ENCODE results near the gene ABHD13. TPM values are rescaled to one million over a fixed set of nuclear protein-coding genes. Genes with fewer than 3 reads are reported as not detected.

ABHD13 gene
- total RNA-seq, 3 donors from 2014 or later (not counting 1 experiment from before 2014, with no cell fraction given) = 12.3 to 14.7 (median 12.9) TPM

- Histone ChIP-seq H3K27ac (ENCODE audit: low read length) (no peak overlapping the region), H3K4me1 (ENCODE audit: control insufficient read depth, insufficient read depth, low read length) (peaks cover 3% of the 10 kb centered on the region), H3K9me3 (ENCODE audit: control insufficient read depth, insufficient read depth, low read length) (no peaks in the 10 kb centered on the region), H3K4me3 (ENCODE audit: low read length) (no peak overlapping the region), H3K36me3 (ENCODE audit: control insufficient read depth, insufficient read depth, low read length) (no peaks in the 10 kb centered on the region), H3K27me3 (ENCODE audit: control insufficient read depth, insufficient read depth, low read length) (no peaks in the 10 kb centered on the region)
- intact Hi-C loops (cut with micrococcal nuclease) = no loop called here
- peak overlapping the region in 1 of 2 donors; percentile 15 for H3K27ac Mint-ChIP-seq
- peak in 2 of 3 donors; percentile 39 to 44 for ATAC-seq
- no peaks in the 10 kb centered on the region for H3K36me3 Mint-ChIP-seq
- peak in 1 of 2 donors; percentile 19 for DNase-seq
- no peak for TF ChIP-seq CTCF (IDR thresholded peaks at IDR 0.05)
- H3K9me3 Mint-ChIP-seq = no peaks in the 10 kb centered on the region
- no peak overlapping the region for H3K4me3 Mint-ChIP-seq
- no peaks in the 10 kb centered on the region for H3K27me3 Mint-ChIP-seq (ENCODE audit: low read depth in 2 of 2)
- H3K4me1 Mint-ChIP-seq = peaks cover 41 to 47% of the 10 kb centered on the region in 2 donors
- WGBS (ENCODE audit: insufficient coverage) = 25% methylated on average over 1 of the region's 1 CpG
These were observed 8.0 kb downstream of the ABHD13 start for GRCh38 chr13:108226184-108226583.

GRCh38 chr13:108227651-108228272, 9.6 kb downstream of the ABHD13 start:
- TF ChIP-seq CTCF (IDR thresholded peaks at IDR 0.05) = peak; percentile 99
- WGBS (ENCODE audit: insufficient coverage) = no CpG with 5 or more reads among the region's 1 CpG
- peaks cover 3% of the 10 kb centered on the region for H3K4me1 ChIP-seq (ENCODE audit: control insufficient read depth, insufficient read depth, low read length)

GRCh38 chr13:108230377-108230776, 12.2 kb downstream of the ABHD13 start:
- Mint-ChIP-seq H3K4me1 (peaks cover 21 to 28% of the 10 kb centered on the region in 2 donors), H3K27ac (no peak overlapping the region), H3K4me3 (no peak overlapping the region), H3K9me3 (no peaks in the 10 kb centered on the region), H3K36me3 (no peaks in the 10 kb centered on the region), H3K27me3 (ENCODE audit: low read depth in 2 of 2) (no peaks in the 10 kb centered on the region)
- no peaks in the 10 kb centered on the region for H3K27me3 ChIP-seq (ENCODE audit: control insufficient read depth, insufficient read depth, low read length)
- intact Hi-C loops (cut with micrococcal nuclease) = loop anchor here (5.0 to 10.0 kb wide), 2 partner anchors 92 to 684 kb away; no protein-coding TSS in a partner anchor
- no peak overlapping the region for H3K4me3 ChIP-seq (ENCODE audit: low read length)
- ATAC-seq (no peak), DNase-seq (no peak)
- no peak for TF ChIP-seq CTCF (IDR thresholded peaks at IDR 0.05)
- H3K9me3 ChIP-seq (ENCODE audit: control insufficient read depth, insufficient read depth, low read length) = no peaks in the 10 kb centered on the region
- H3K4me1 ChIP-seq (ENCODE audit: control insufficient read depth, insufficient read depth, low read length) = peaks cover 3% of the 10 kb centered on the region
- no peak overlapping the region for H3K27ac ChIP-seq (ENCODE audit: low read length)
- no peaks in the 10 kb centered on the region for H3K36me3 ChIP-seq (ENCODE audit: control insufficient read depth, insufficient read depth, low read length)

More at GRCh38 chr13:108227651-108228272, 9.6 kb downstream of the ABHD13 start:
- Mint-ChIP-seq H3K36me3 (no peaks in the 10 kb centered on the region), H3K27ac (no peak overlapping the region), H3K4me3 (no peak overlapping the region), H3K9me3 (no peaks in the 10 kb centered on the region), H3K27me3 (ENCODE audit: low read depth in 2 of 2) (no peaks in the 10 kb centered on the region), H3K4me1 (peaks cover 37 to 43% of the 10 kb centered on the region in 2 donors)
- intact Hi-C loops (cut with micrococcal nuclease) = no loop called here
- Histone ChIP-seq H3K27ac (ENCODE audit: low read length) (no peak overlapping the region), H3K9me3 (ENCODE audit: control insufficient read depth, insufficient read depth, low read length) (no peaks in the 10 kb centered on the region), H3K27me3 (ENCODE audit: control insufficient read depth, insufficient read depth, low read length) (no peaks in the 10 kb centered on the region), H3K36me3 (ENCODE audit: control insufficient read depth, insufficient read depth, low read length) (no peaks in the 10 kb centered on the region), H3K4me3 (ENCODE audit: low read length) (no peak overlapping the region)
- DNase-seq = peak in 1 of 2 donors; percentile 76
- peak in 2 of 3 donors; percentile 57 to 66 for ATAC-seq

GRCh38 chr13:108249150-108249549, 31.0 kb downstream of the ABHD13 start:
- 95% methylated on average over 3 of the region's 4 CpGs for WGBS (ENCODE audit: insufficient coverage)
- no peak for TF ChIP-seq CTCF (IDR thresholded peaks at IDR 0.05)
- H3K27ac Mint-ChIP-seq = no peak overlapping the region
- peaks cover 2 to 17% of the 10 kb centered on the region in 2 donors for H3K9me3 Mint-ChIP-seq
- no peaks in the 10 kb centered on the region for H3K27me3 Mint-ChIP-seq (ENCODE audit: low read depth in 2 of 2)
- intact Hi-C loops (cut with micrococcal nuclease) = no loop called here
- H3K27me3 ChIP-seq (ENCODE audit: control insufficient read depth, insufficient read depth, low read length) = no peaks in the 10 kb centered on the region
- H3K4me3 Mint-ChIP-seq = no peak overlapping the region
- no peaks in the 10 kb centered on the region for H3K36me3 Mint-ChIP-seq
- ATAC-seq (no peak), DNase-seq (no peak)
- H3K4me1 Mint-ChIP-seq = no peaks in the 10 kb centered on the region
- H3K27ac ChIP-seq (ENCODE audit: low read length) = no peak overlapping the region
- no peaks in the 10 kb centered on the region for H3K9me3 ChIP-seq (ENCODE audit: control insufficient read depth, insufficient read depth, low read length)
- no peaks in the 10 kb centered on the region for H3K36me3 ChIP-seq (ENCODE audit: control insufficient read depth, insufficient read depth, low read length)
- H3K4me3 ChIP-seq (ENCODE audit: low read length) = no peak overlapping the region
- no peaks in the 10 kb centered on the region for H3K4me1 ChIP-seq (ENCODE audit: control insufficient read depth, insufficient read depth, low read length)
